H1 (cell line): ENCODE data around the gene ST8SIA3. TPM values are rescaled to one million over a fixed set of nuclear protein-coding genes. Genes with fewer than 3 reads are reported as not detected.

Source experiments
- CTCF ChIA-PET: fragments of 300-600 bp; sonication (Branson Sonifier 250); formaldehyde crosslinking; loops from one replicate; lab custom pipeline; 2021; ENCODE audit not compliant: partially characterized antibody; lab: Charles Lee
- POLR2A ChIA-PET: fragments of 300-600 bp; sonication (Branson Sonifier 250); formaldehyde crosslinking; loops from one replicate; lab custom pipeline; 2021; ENCODE audit warnings: inconsistent platforms; ENCODE audit not compliant: partially characterized antibody; lab: Charles Lee
- DNase-seq, 2 experiments: peaks; one replicate each; pipeline versions ENCODE4 v3.0.0 to v3.0.0-alpha.2; 2010 to 2022; ENCODE audit warnings: low spot score in 2 of 2, low read depth in 1 of 2, mixed read lengths in 1 of 2
- FAIRE-seq: peaks from 2 replicates; lab custom pipeline; 2011; peaks lifted over from hg19 to GRCh38; lab: Jason Lieb, UNC
- H2AFZ ChIP-seq: 2 replicates; pipeline ENCODE4 v1.8.1; 2012; ENCODE audit warnings: low read length, inconsistent platforms
- H2AK5ac ChIP-seq: 2 replicates; pipeline ENCODE4 v1.6.1; 2013; ENCODE audit warnings: low read depth, low read length
- H2BK120ac ChIP-seq: replicated peaks from 2 replicates; pipeline ENCODE3; 2013; ENCODE audit warnings: low read depth, low read length, inconsistent platforms
- H2BK12ac ChIP-seq: 2 replicates; pipeline ENCODE4 v1.6.1; 2013; ENCODE audit warnings: low read depth, low read length
- H2BK15ac ChIP-seq: 2 replicates; pipeline ENCODE4 v1.6.1; 2013; ENCODE audit warnings: low read length
- H2BK20ac ChIP-seq: 2 replicates; pipeline ENCODE4 v1.6.1; 2013; ENCODE audit warnings: low read length
- H2BK5ac ChIP-seq: 2 replicates; pipeline ENCODE4 v1.6.1; 2013; ENCODE audit warnings: low read depth, low read length
- H3K14ac ChIP-seq: 2 replicates; pipeline ENCODE4 v1.6.1; 2013; ENCODE audit warnings: inconsistent platforms; ENCODE audit not compliant: insufficient read length
- H3K18ac ChIP-seq: 2 replicates; pipeline ENCODE4 v1.6.1; 2013; ENCODE audit warnings: low read length; ENCODE audit errors: extremely low read depth
- H3K23ac ChIP-seq: 2 replicates; pipeline ENCODE4 v1.6.1; 2013; ENCODE audit warnings: inconsistent platforms; ENCODE audit not compliant: insufficient read length
- H3K23me2 ChIP-seq: 2 replicates; pipeline ENCODE4 v1.6.1; 2013; ENCODE audit warnings: low read depth, low read length
- H3K27ac ChIP-seq: 2 replicates; pipeline ENCODE4 v1.6.1; 2011; ENCODE audit warnings: low read depth, low read length, inconsistent platforms
- H3K27me3 ChIP-seq, 4 experiments: replicated peaks in 1 of 4; 1 replicate in 1 of 4; 2 replicates in 3 of 4; pipeline versions ENCODE4 v1.6.1 to v1.8.1; 2011 to 2013; ENCODE audit warnings: low read length in 3 of 4, mild to moderate bottlenecking in 3 of 4, inconsistent platforms in 2 of 4, mixed read lengths in 2 of 4, moderate library complexity in 1 of 4; ENCODE audit not compliant: control insufficient read depth in 3 of 4, insufficient read depth in 3 of 4; ENCODE audit errors: extremely low read depth in 1 of 4
- H3K36me3 ChIP-seq, 4 experiments: 2 replicates each; pipeline versions ENCODE4 v1.6.1 to v1.8.1; 2011 to 2013; ENCODE audit warnings: mild to moderate bottlenecking in 4 of 4, low read length in 3 of 4, moderate library complexity in 2 of 4, control low read depth in 1 of 4, inconsistent platforms in 1 of 4; ENCODE audit not compliant: insufficient read depth in 4 of 4, control insufficient read depth in 2 of 4
- H3K4ac ChIP-seq: replicated peaks from 2 replicates; pipeline ENCODE3; 2013; ENCODE audit warnings: low read length, low read depth, mixed read lengths, inconsistent platforms; ENCODE audit not compliant: insufficient read length
- H3K4me1 ChIP-seq, 4 experiments: replicated peaks in 1 of 4; 1 replicate in 1 of 4; 2 replicates in 3 of 4; pipeline versions ENCODE4 v1.6.1 to v1.8.1; 2011 to 2013; ENCODE audit warnings: low read length in 3 of 4, inconsistent platforms in 2 of 4, mixed read lengths in 1 of 4; ENCODE audit not compliant: insufficient read depth in 4 of 4, control insufficient read depth in 3 of 4
- H3K4me2 ChIP-seq, 2 experiments: 2 replicates each; pipeline versions ENCODE4 v1.6.1 to v1.8.1; 2011 to 2013; ENCODE audit warnings: low read depth in 2 of 2, low read length in 2 of 2, control low read depth in 1 of 2, inconsistent platforms in 1 of 2, mild to moderate bottlenecking in 1 of 2; ENCODE audit not compliant: insufficient read depth in 1 of 2
- H3K4me3 ChIP-seq, 4 experiments: fragments of 200-600, 300-600 bp in 1 of 4; sonication (generic), shearing (Covaris generic), sonication (Bioruptor Twin) in 1 of 4; 2 replicates each; pipeline versions ENCODE4 v1.5.1 to v1.8.1; 2011 to 2016; ENCODE audit warnings: low read length in 4 of 4, low read depth in 3 of 4, control low read depth in 2 of 4, inconsistent platforms in 2 of 4, mild to moderate bottlenecking in 2 of 4, mixed read lengths in 1 of 4, moderate library complexity in 1 of 4; ENCODE audit not compliant: insufficient read depth in 2 of 4; ENCODE audit errors: extremely low read depth in 1 of 4
- H3K56ac ChIP-seq: replicated peaks from 2 replicates; pipeline ENCODE3; 2013; ENCODE audit warnings: low read depth, mild to moderate bottlenecking, mixed read lengths, low read length, inconsistent platforms; ENCODE audit not compliant: insufficient read length
- H3K79me1 ChIP-seq: 2 replicates; pipeline ENCODE4 v1.6.1; 2013; ENCODE audit warnings: low read depth, low read length, control low read depth
- H3K79me2 ChIP-seq, 2 experiments: 2 replicates each; pipeline versions ENCODE4 v1.6.1 to v1.8.1; 2012 to 2013; ENCODE audit warnings: low read length in 2 of 2, mild to moderate bottlenecking in 2 of 2, inconsistent platforms in 1 of 2; ENCODE audit not compliant: insufficient read depth in 2 of 2, control insufficient read depth in 1 of 2
- H3K9ac ChIP-seq, 4 experiments: replicated peaks in 1 of 4; 1 replicate in 1 of 4; 2 replicates in 3 of 4; pipeline versions ENCODE4 v1.6.1 to v1.8.1; 2011 to 2013; ENCODE audit warnings: low read depth in 3 of 4, low read length in 3 of 4, control low read depth in 2 of 4, mild to moderate bottlenecking in 2 of 4, moderate library complexity in 2 of 4, inconsistent platforms in 1 of 4; ENCODE audit errors: extremely low read depth in 1 of 4
- H3K9me3 ChIP-seq, 2 experiments: 2 replicates each; pipeline versions ENCODE4 v1.6.1 to v1.8.1; 2012 to 2013; ENCODE audit warnings: mild to moderate bottlenecking in 2 of 2, moderate library complexity in 2 of 2, control low read depth in 1 of 2, inconsistent platforms in 1 of 2, low read depth in 1 of 2, low read length in 1 of 2, mixed read lengths in 1 of 2; ENCODE audit not compliant: insufficient read depth in 2 of 2
- H4K20me1 ChIP-seq, 2 experiments: replicated peaks in 1 of 2; 2 replicates each; pipeline versions ENCODE3 to v1.8.1; 2011 to 2013; ENCODE audit warnings: inconsistent platforms in 2 of 2, low read length in 2 of 2, mild to moderate bottlenecking in 1 of 2; ENCODE audit not compliant: insufficient read depth in 2 of 2, control insufficient read depth in 1 of 2
- H4K5ac ChIP-seq: 2 replicates; pipeline ENCODE4 v1.6.1; 2013; ENCODE audit warnings: low read length, low read depth, mixed read lengths, inconsistent platforms; ENCODE audit not compliant: insufficient read length
- H4K8ac ChIP-seq: 2 replicates; pipeline ENCODE4 v1.8.0; 2013; ENCODE audit warnings: mild to moderate bottlenecking, moderate library complexity, low read length, inconsistent platforms; ENCODE audit not compliant: insufficient read depth; ENCODE audit errors: extremely low read depth
- H4K91ac ChIP-seq: replicated peaks from 2 replicates; pipeline ENCODE3; 2013; ENCODE audit warnings: low read length, mixed read lengths, inconsistent platforms; ENCODE audit not compliant: insufficient read length
- CBX5 ChIP-seq: fragments of 300-800, 300-1000 bp; sonication (generic); IDR thresholded peaks from 2 replicates; pipeline ENCODE4 v1.7.1; 2016; ENCODE audit warnings: antibody characterized with exemption, low read length, low read depth
- CEBPB ChIP-seq: IDR thresholded peaks from 2 replicates; pipeline ENCODE4 v1.6.1; 2012; ENCODE audit warnings: low read depth, low read length
- CTBP2 ChIP-seq: IDR thresholded peaks from 2 replicates; pipeline ENCODE4 v1.7.0; 2011; ENCODE audit warnings: borderline replicate concordance, mild to moderate bottlenecking, moderate library complexity, mixed read lengths, low read length; ENCODE audit not compliant: insufficient read depth, insufficient read length
- EP300 ChIP-seq, 2 experiments: IDR thresholded peaks; 1 replicate in 1 of 2; 2 replicates in 1 of 2; pipeline ENCODE4 v1.6.1; 2011 to 2012; ENCODE audit warnings: low read depth in 2 of 2, low read length in 2 of 2, mild to moderate bottlenecking in 2 of 2, borderline replicate concordance in 1 of 2, inconsistent platforms in 1 of 2, moderate library complexity in 1 of 2
- GABPA ChIP-seq: IDR thresholded peaks from 2 replicates; pipeline ENCODE4 v1.6.1; 2011; ENCODE audit warnings: mild to moderate bottlenecking, low read length, moderate library complexity, borderline replicate concordance; ENCODE audit not compliant: insufficient read depth
- HDAC6 ChIP-seq: IDR thresholded peaks from one replicate; pipeline ENCODE4 v1.7.1; 2012; ENCODE audit warnings: low read depth, mild to moderate bottlenecking, inconsistent platforms, low read length, moderate library complexity
- JUND ChIP-seq: IDR thresholded peaks from 2 replicates; pipeline ENCODE4 v1.6.1; 2011; ENCODE audit warnings: mild to moderate bottlenecking, improper control_type of control experiment, low read length
- KDM4A ChIP-seq: IDR thresholded peaks from one replicate; pipeline ENCODE4 v1.7.1; 2012; ENCODE audit warnings: low read depth, mild to moderate bottlenecking, moderate library complexity, low read length, inconsistent platforms; ENCODE audit not compliant: severe bottlenecking
- NANOG ChIP-seq: IDR thresholded peaks from 2 replicates; pipeline ENCODE4 v1.6.1; 2011; ENCODE audit warnings: low read length, low read depth, mild to moderate bottlenecking, inconsistent platforms; ENCODE audit not compliant: insufficient read depth, poor library complexity, severe bottlenecking
- POLR2AphosphoS5 ChIP-seq: IDR thresholded peaks from 2 replicates; pipeline ENCODE4 v1.6.1; 2011; ENCODE audit warnings: low read depth, low read length
- POU5F1 ChIP-seq: IDR thresholded peaks from 2 replicates; pipeline ENCODE4 v1.6.1; 2011; ENCODE audit warnings: low read depth, mild to moderate bottlenecking, low read length, moderate library complexity
- TEAD4 ChIP-seq: IDR thresholded peaks from 2 replicates; pipeline ENCODE4 v1.6.1; 2012; ENCODE audit warnings: low read depth, low read length, inconsistent platforms, mixed read lengths
- WGBS, 2 experiments: shearing (Covaris generic) in 1 of 2; methylation state at CpG; one replicate each; pipeline versions ENCODE4 v1.1.6 to v1.1.7; 2013 to 2015; ENCODE audit warnings: low lambda C conversion rate in 2 of 2, mixed read lengths in 2 of 2, inconsistent platforms in 1 of 2, low coverage in 1 of 2, missing lambda C conversion rate in 1 of 2; ENCODE audit not compliant: insufficient replicate concordance in 2 of 2, insufficient coverage in 1 of 2, insufficient read length in 1 of 2; ENCODE audit errors: extremely low coverage in 1 of 2, missing lambda C conversion rate in 1 of 2; 5-methylcytosine and 5-hydroxymethylcytosine counted together
- polyA plus RNA-seq, 7 experiments: library from polyadenylated mRNA; depleted of rRNA in 3 of 7; stranded (reverse) in 5 of 7; unstranded in 2 of 7; fragments of >200 nt in 5 of 7; fragments of 200-250 nt in 2 of 7; gene quantifications; 1 replicate in 5 of 7; 2 replicates in 1 of 7; 4 replicates in 1 of 7; pipeline versions ENCODE4 v1.2.1 to v1.2.3, GENCODE V29; 2011 to 2013; ENCODE audit warnings: missing spikeins in 2 of 7, mixed read lengths in 2 of 7
- total RNA-seq: library from RNA; stranded (reverse); fragmentation: NEBNext Ultra II Directional; extraction: Animal tissue kit (Norgen Biotek cat#: 25700); gene quantifications from 2 replicates; pipeline ENCODE4 v1.2.1, GENCODE V29; 2021
- TF ChIP-seq, protein P1 (sequence below): IDR thresholded peaks from 2 replicates; pipeline ENCODE4 v1.6.1; 2012; ENCODE audit warnings: low read length, inconsistent platforms

Gene ST8SIA3
- total and polyA plus RNA-seq, 2 of the 8 experiments (the other 6 are each of a cell fraction or from before 2014, with no cell fraction given): 1.2 to 3.7 TPM

- Histone ChIP-seq H2BK15ac (no peak overlapping the region), H3K23me2 (no peaks in the 10 kb centered on the region), H4K20me1 (no peaks in the 10 kb centered on the region), H3K79me1 (no peaks in the 10 kb centered on the region), H2AFZ (no peak overlapping the region; the same call in 1 of the 2 replicates), H3K4ac (no peak overlapping the region), H3K36me3 (no peaks in the 10 kb centered on the region), H3K27ac (no peak overlapping the region), H3K4me3 (no peak overlapping the region), H3K79me2 (no peaks in the 10 kb centered on the region), H3K18ac (no peak overlapping the region), H2AK5ac (no peak overlapping the region), H3K9ac (no peak overlapping the region), H3K9me3 (no peaks in the 10 kb centered on the region), H3K14ac (no peak overlapping the region), H4K91ac (no peak overlapping the region), H4K8ac (no peak overlapping the region), H3K56ac (no peak overlapping the region), H2BK12ac (no peak overlapping the region), H3K23ac (no peak overlapping the region), H4K5ac (no peak overlapping the region), H3K4me2 (no peak overlapping the region), H3K27me3 (no peaks in the 10 kb centered on the region), H2BK120ac (no peak overlapping the region), H2BK5ac (no peak overlapping the region), H3K4me1 (peaks cover 0 to 3% (median 1%) of the 10 kb centered on the region in 4 experiments; a peak in 2 of 7 replicates), H2BK20ac (no peak overlapping the region)
- DNase-seq (no peak), FAIRE-seq (no peak)
- CTCF ChIA-PET: no interaction called here
- WGBS, 2 experiments: 97% methylated on average over 2 of the region's 2 CpGs; no CpG with 5 or more reads in 1 of the 2 experiments
- POLR2A ChIA-PET: no interaction called here
- TF ChIP-seq CTBP2 (no peak), POLR2AphosphoS5 (no peak), NANOG (no peak), EP300 (IDR thresholded peaks at IDR 0.05; ENCODE audit: borderline replicate concordance in 1 of 2, low read depth in 2 of 2, low read length in 2 of 2) (no peak), CBX5 (no peak), HDAC6 (no peak), GABPA (no peak), CEBPB (no peak), JUND (no peak), TEAD4 (no peak), KDM4A (no peak), POU5F1 (no peak)
- TF ChIP-seq, protein P1, sequence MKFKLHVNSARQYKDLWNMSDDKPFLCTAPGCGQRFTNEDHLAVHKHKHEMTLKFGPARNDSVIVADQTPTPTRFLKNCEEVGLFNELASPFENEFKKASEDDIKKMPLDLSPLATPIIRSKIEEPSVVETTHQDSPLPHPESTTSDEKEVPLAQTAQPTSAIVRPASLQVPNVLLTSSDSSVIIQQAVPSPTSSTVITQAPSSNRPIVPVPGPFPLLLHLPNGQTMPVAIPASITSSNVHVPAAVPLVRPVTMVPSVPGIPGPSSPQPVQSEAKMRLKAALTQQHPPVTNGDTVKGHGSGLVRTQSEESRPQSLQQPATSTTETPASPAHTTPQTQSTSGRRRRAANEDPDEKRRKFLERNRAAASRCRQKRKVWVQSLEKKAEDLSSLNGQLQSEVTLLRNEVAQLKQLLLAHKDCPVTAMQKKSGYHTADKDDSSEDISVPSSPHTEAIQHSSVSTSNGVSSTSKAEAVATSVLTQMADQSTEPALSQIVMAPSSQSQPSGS: no peak
Measured at GRCh38 chr18:57331718-57332117, 20.6 kb upstream of the ST8SIA3 start.
